ENCODE data around the gene LARGE1. TPM values are rescaled to one million over a fixed set of nuclear protein-coding genes. Genes with fewer than 3 reads are reported as not detected.

The LARGE1 gene
- total RNA-seq, 1 experiment from 2014 or later: 4.1 TPM

- Histone ChIP-seq H3K9me3 (no peaks in the 10 kb centered on the region), H3K36me3 (no peaks in the 10 kb centered on the region), H3K4me3 (no peak overlapping the region), H3K27me3 (no peaks in the 10 kb centered on the region)
- DNase-seq: no peak
Observed at GRCh38 chr22:33314316-33314715, 606.0 kb downstream of the LARGE1 start.

- no peaks in the 10 kb centered on the region for H3K36me3 ChIP-seq
Observed at GRCh38 chr22:33303099-33303498, 617.2 kb downstream of the LARGE1 start.

GRCh38 chr22:33302549-33302948, 617.7 kb downstream of the LARGE1 start:
- H3K36me3 ChIP-seq: no peaks in the 10 kb centered on the region
- no peaks in the 10 kb centered on the region for H3K27me3 ChIP-seq
- no peak overlapping the region for H3K4me3 ChIP-seq
- no peaks in the 10 kb centered on the region for H3K9me3 ChIP-seq
- DNase-seq: no peak

More at GRCh38 chr22:33303099-33303498, 617.2 kb downstream of the LARGE1 start:
- Histone ChIP-seq H3K27me3 (no peaks in the 10 kb centered on the region), H3K9me3 (no peaks in the 10 kb centered on the region), H3K4me3 (no peak overlapping the region)
- no peak for DNase-seq

GRCh38 chr22:33302049-33302545, 618.2 kb downstream of the LARGE1 start:
- Histone ChIP-seq H3K9me3 (no peaks in the 10 kb centered on the region), H3K27me3 (no peaks in the 10 kb centered on the region), H3K4me3 (no peak overlapping the region), H3K36me3 (no peaks in the 10 kb centered on the region)
- peak; percentile 58 for DNase-seq

GRCh38 chr22:33300165-33300564, 620.1 kb downstream of the LARGE1 start:
- no peak for DNase-seq
- H3K9me3 ChIP-seq: no peaks in the 10 kb centered on the region
- H3K27me3 ChIP-seq: no peaks in the 10 kb centered on the region
- H3K4me3 ChIP-seq: no peak overlapping the region
- H3K36me3 ChIP-seq: no peaks in the 10 kb centered on the region

GRCh38 chr22:33299245-33299956, 620.9 kb downstream of the LARGE1 start:
- no peak for DNase-seq
- no peak overlapping the region for H3K4me3 ChIP-seq
- no peaks in the 10 kb centered on the region for H3K27me3 ChIP-seq
- H3K36me3 ChIP-seq: no peaks in the 10 kb centered on the region
- no peaks in the 10 kb centered on the region for H3K9me3 ChIP-seq

GRCh38 chr22:33296941-33297340, 623.3 kb downstream of the LARGE1 start:
- Histone ChIP-seq H3K9me3 (no peaks in the 10 kb centered on the region), H3K36me3 (no peaks in the 10 kb centered on the region), H3K4me3 (no peak overlapping the region), H3K27me3 (no peaks in the 10 kb centered on the region)
- no peak for DNase-seq

- no peaks in the 10 kb centered on the region for H3K27me3 ChIP-seq
- no peaks in the 10 kb centered on the region for H3K9me3 ChIP-seq
- H3K4me3 ChIP-seq: no peak overlapping the region
- no peaks in the 10 kb centered on the region for H3K36me3 ChIP-seq
- no peak for DNase-seq
Observed at GRCh38 chr22:33288078-33288477, 632.2 kb downstream of the LARGE1 start.

- no peak for DNase-seq
- no peaks in the 10 kb centered on the region for H3K9me3 ChIP-seq
- no peaks in the 10 kb centered on the region for H3K27me3 ChIP-seq
- no peaks in the 10 kb centered on the region for H3K36me3 ChIP-seq
- H3K4me3 ChIP-seq: no peak overlapping the region
Observed at GRCh38 chr22:33275073-33275443, 645.2 kb downstream of the LARGE1 start.

GRCh38 chr22:33274214-33275072, 645.8 kb downstream of the LARGE1 start:
- Histone ChIP-seq H3K4me3 (no peak overlapping the region), H3K36me3 (no peaks in the 10 kb centered on the region), H3K9me3 (no peaks in the 10 kb centered on the region), H3K27me3 (no peaks in the 10 kb centered on the region)
- DNase-seq: peak; percentile 18

GRCh38 chr22:33272871-33273270, 647.4 kb downstream of the LARGE1 start:
- Histone ChIP-seq H3K27me3 (no peaks in the 10 kb centered on the region), H3K4me3 (no peak overlapping the region), H3K9me3 (no peaks in the 10 kb centered on the region), H3K36me3 (no peaks in the 10 kb centered on the region)
- DNase-seq: no peak

GRCh38 chr22:33272180-33272579, 648.1 kb downstream of the LARGE1 start:
- no peaks in the 10 kb centered on the region for H3K9me3 ChIP-seq
- H3K27me3 ChIP-seq: no peaks in the 10 kb centered on the region
- no peak overlapping the region for H3K4me3 ChIP-seq
- no peaks in the 10 kb centered on the region for H3K36me3 ChIP-seq
- DNase-seq: no peak

GRCh38 chr22:33271390-33272161, 648.7 kb downstream of the LARGE1 start:
- no peaks in the 10 kb centered on the region for H3K27me3 ChIP-seq
- peak; percentile 75 for DNase-seq
- no peak overlapping the region for H3K4me3 ChIP-seq
- no peaks in the 10 kb centered on the region for H3K9me3 ChIP-seq
- no peaks in the 10 kb centered on the region for H3K36me3 ChIP-seq

GRCh38 chr22:33270596-33270995, 649.7 kb downstream of the LARGE1 start:
- Histone ChIP-seq H3K36me3 (no peaks in the 10 kb centered on the region), H3K27me3 (no peaks in the 10 kb centered on the region), H3K9me3 (no peaks in the 10 kb centered on the region), H3K4me3 (no peak overlapping the region)
- no peak for DNase-seq

- H3K27me3 ChIP-seq: no peaks in the 10 kb centered on the region
- H3K9me3 ChIP-seq: no peaks in the 10 kb centered on the region; the same call in 1 of the 2 replicates
- no peak overlapping the region for H3K4me3 ChIP-seq
- H3K36me3 ChIP-seq: no peaks in the 10 kb centered on the region
- no peak for DNase-seq
Observed at GRCh38 chr22:33261699-33262098, 658.6 kb downstream of the LARGE1 start.

GRCh38 chr22:33260498-33260897, 659.8 kb downstream of the LARGE1 start:
- no peaks in the 10 kb centered on the region for H3K27me3 ChIP-seq
- no peaks in the 10 kb centered on the region; the same call in 1 of the 2 replicates for H3K9me3 ChIP-seq
- no peak for DNase-seq
- H3K36me3 ChIP-seq: no peaks in the 10 kb centered on the region
- H3K4me3 ChIP-seq: no peak overlapping the region

GRCh38 chr22:33255791-33256190, 664.5 kb downstream of the LARGE1 start:
- DNase-seq: no peak
- H3K36me3 ChIP-seq: no peaks in the 10 kb centered on the region

More at GRCh38 chr22:33255791-33256190, 664.5 kb downstream of the LARGE1 start:
- Histone ChIP-seq H3K4me3 (no peak overlapping the region), H3K9me3 (no peaks in the 10 kb centered on the region; the same call in 1 of the 2 replicates), H3K27me3 (no peaks in the 10 kb centered on the region)
